K562 treated with DMSO at 1 percent for 24 hours (cell line): ENCODE results near the gene ABCA5. TPM values are rescaled to one million over a fixed set of nuclear protein-coding genes. Genes with fewer than 3 reads are reported as not detected.

ENCODE experiments used
- total RNA-seq: library from RNA; unstranded; fragments of 300-600 nt; gene quantifications from 2 replicates; pipeline ENCODE4 v1.2.3, GENCODE V29; 2022; ENCODE audit warnings: low read depth; ENCODE audit not compliant: insufficient read depth

Gene ABCA5, protein sequence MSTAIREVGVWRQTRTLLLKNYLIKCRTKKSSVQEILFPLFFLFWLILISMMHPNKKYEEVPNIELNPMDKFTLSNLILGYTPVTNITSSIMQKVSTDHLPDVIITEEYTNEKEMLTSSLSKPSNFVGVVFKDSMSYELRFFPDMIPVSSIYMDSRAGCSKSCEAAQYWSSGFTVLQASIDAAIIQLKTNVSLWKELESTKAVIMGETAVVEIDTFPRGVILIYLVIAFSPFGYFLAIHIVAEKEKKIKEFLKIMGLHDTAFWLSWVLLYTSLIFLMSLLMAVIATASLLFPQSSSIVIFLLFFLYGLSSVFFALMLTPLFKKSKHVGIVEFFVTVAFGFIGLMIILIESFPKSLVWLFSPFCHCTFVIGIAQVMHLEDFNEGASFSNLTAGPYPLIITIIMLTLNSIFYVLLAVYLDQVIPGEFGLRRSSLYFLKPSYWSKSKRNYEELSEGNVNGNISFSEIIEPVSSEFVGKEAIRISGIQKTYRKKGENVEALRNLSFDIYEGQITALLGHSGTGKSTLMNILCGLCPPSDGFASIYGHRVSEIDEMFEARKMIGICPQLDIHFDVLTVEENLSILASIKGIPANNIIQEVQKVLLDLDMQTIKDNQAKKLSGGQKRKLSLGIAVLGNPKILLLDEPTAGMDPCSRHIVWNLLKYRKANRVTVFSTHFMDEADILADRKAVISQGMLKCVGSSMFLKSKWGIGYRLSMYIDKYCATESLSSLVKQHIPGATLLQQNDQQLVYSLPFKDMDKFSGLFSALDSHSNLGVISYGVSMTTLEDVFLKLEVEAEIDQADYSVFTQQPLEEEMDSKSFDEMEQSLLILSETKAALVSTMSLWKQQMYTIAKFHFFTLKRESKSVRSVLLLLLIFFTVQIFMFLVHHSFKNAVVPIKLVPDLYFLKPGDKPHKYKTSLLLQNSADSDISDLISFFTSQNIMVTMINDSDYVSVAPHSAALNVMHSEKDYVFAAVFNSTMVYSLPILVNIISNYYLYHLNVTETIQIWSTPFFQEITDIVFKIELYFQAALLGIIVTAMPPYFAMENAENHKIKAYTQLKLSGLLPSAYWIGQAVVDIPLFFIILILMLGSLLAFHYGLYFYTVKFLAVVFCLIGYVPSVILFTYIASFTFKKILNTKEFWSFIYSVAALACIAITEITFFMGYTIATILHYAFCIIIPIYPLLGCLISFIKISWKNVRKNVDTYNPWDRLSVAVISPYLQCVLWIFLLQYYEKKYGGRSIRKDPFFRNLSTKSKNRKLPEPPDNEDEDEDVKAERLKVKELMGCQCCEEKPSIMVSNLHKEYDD (N-terminal part only)
- total RNA-seq, result 0.47 and 1.0 TPM in 2 replicates

DNA sequence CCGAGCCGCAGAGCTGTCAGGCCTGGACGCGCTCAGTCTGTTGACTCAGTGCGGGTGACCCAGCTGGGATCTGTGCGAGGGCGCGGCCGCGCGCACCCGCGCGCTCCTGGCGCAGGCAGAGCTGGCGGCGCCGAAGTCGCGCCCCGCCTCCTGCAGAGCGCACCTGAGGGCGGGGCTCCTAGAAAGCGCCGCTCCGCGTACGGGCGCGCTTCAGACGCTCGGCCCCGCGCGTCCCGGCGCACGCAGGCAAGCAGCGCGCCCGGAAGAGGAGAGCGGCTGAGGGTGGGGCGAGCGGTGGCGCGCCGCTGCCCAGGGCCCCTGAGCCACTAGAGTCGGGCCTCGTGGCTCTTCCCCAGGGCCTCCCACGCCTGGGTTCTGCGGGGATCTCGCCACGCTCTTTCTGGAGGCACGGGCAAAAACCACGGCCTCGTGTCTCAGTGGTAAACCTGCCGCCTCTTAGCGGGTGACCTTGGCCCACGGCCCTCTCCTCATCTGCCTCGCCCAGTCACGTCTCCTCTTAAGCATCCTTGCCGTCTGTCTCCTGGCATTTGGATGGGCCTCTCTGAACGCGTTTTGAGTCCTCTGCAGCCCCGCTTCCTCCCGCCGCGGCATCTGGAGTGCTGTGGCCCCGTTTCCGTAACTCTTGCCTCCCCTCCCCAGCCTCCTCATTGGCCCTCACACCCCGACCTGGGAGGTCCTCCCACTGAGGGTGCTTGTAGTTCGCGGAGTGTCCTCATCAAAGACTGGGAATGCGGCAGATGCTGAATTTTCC lies at the start of gene ABCA5:
Gene ABCA5, minus strand, starts transcription at position 74 of the 772 bp plus-strand sequence. CDS start 12,718 bp downstream, outside the sequence.

GRCh38 chr17:69228576-69228975 lies 98.4 kb downstream of the ABCA5 start, which contains the start of gene ABCA10:
Gene ABCA10, minus strand, starts transcription at chr17:69228824. Its CDS starts 3,466 bp downstream, at chr17:69225358.

Other genes starting within 250 kb of the ABCA5 start
- gene ABCA6, start 185.2 kb downstream of the ABCA5 start, total RNA-seq, result 0.12 TPM in 1 of 2 replicates, not detected in the other
- gene ABCA10, start 98.3 kb downstream of the ABCA5 start, total RNA-seq, result 0.08 TPM in 1 of 2 replicates, not detected in the other
- not detected in 2 replicates for gene MAP2K6, start 87.6 kb upstream of the ABCA5 start, total RNA-seq